Caco-2 (cell line): Measurements from ENCODE around the gene PJA2. TPM values are rescaled to one million over a fixed set of nuclear protein-coding genes. Genes with fewer than 3 reads are reported as not detected.

Experiments used
- BruUV-seq: library from RNA; stranded (reverse); fragments of 400-500 nt; replicated peaks from 2 replicates; lab custom pipeline; 2021; lab: Mats Ljungman, UMichigan
- CTCF ChIA-PET: fragments of 300-600 bp; sonication (Branson Sonifier 250); formaldehyde crosslinking; loops from one replicate; lab custom pipeline; 2022; ENCODE audit warnings: antibody characterized with exemption; lab: Charles Lee
- POLR2A ChIA-PET: fragments of 300-600 bp; sonication (Branson Sonifier 250); formaldehyde crosslinking; loops from one replicate; lab custom pipeline; 2022; ENCODE audit warnings: antibody characterized with exemption; lab: Charles Lee
- DNase-seq, 2 experiments: peaks; one replicate each; pipeline versions ENCODE4 v3.0.0 to v3.0.0-alpha.2; 2020 to 2022
- H3K27me3 ChIP-seq: replicated peaks from 2 replicates; pipeline ENCODE4 v1.6.0; 2011; ENCODE audit warnings: low read length; ENCODE audit not compliant: control insufficient read depth, insufficient read depth
- H3K36me3 ChIP-seq: 2 replicates; pipeline ENCODE4 v1.5.1; 2011; ENCODE audit warnings: low read length; ENCODE audit not compliant: control insufficient read depth, insufficient read depth
- H3K4me1 ChIP-seq: fragments of 250-450 bp; sonication (Bioruptor Pico); 2 replicates; pipeline ENCODE4 v1.5.1; 2020; ENCODE audit warnings: mild to moderate bottlenecking
- H3K4me3 ChIP-seq: 2 replicates; pipeline ENCODE4 v1.5.1; 2011; ENCODE audit warnings: low read depth, mild to moderate bottlenecking, control low read depth, low read length
- H3K9me3 ChIP-seq: fragments of 250-450 bp; sonication (Bioruptor Pico); 2 replicates; pipeline ENCODE4 v1.5.1; 2020; ENCODE audit warnings: mild to moderate bottlenecking, moderate library complexity
- H3K27ac Mint-ChIP-seq: one replicate; pipeline ENCODE4 v1.8.0; 2022; ENCODE audit warnings: mixed read lengths; ENCODE audit not compliant: unreplicated experiment
- H3K27me3 Mint-ChIP-seq: one replicate; pipeline ENCODE4 v1.8.0; 2022; ENCODE audit warnings: mixed read lengths; ENCODE audit not compliant: insufficient read depth, unreplicated experiment
- H3K36me3 Mint-ChIP-seq: one replicate; pipeline ENCODE4 v1.8.0; 2022; ENCODE audit warnings: mild to moderate bottlenecking, mixed read lengths; ENCODE audit not compliant: insufficient read depth, unreplicated experiment
- H3K4me1 Mint-ChIP-seq: one replicate; pipeline ENCODE4 v1.8.0; 2022; ENCODE audit warnings: low read depth, mixed read lengths; ENCODE audit not compliant: unreplicated experiment
- H3K4me3 Mint-ChIP-seq: one replicate; pipeline ENCODE4 v1.8.0; 2022; ENCODE audit warnings: mild to moderate bottlenecking, moderate library complexity, mixed read lengths; ENCODE audit not compliant: unreplicated experiment
- H3K9me3 Mint-ChIP-seq: one replicate; pipeline ENCODE4 v1.8.0; 2022; ENCODE audit warnings: mixed read lengths; ENCODE audit not compliant: unreplicated experiment
- CTCF ChIP-seq, 2 experiments: fragments of 200-600 bp in 1 of 2; IDR thresholded peaks; 1 replicate in 1 of 2; 2 replicates in 1 of 2; pipeline versions ENCODE4 v1.5.1 to v1.8.0; 2011 to 2022; ENCODE audit warnings: antibody characterized with exemption in 1 of 2, control low read depth in 1 of 2, inconsistent platforms in 1 of 2, low read depth in 1 of 2, low read length in 1 of 2, mild to moderate bottlenecking in 1 of 2, moderate library complexity in 1 of 2; ENCODE audit not compliant: insufficient read depth in 1 of 2, severe bottlenecking in 1 of 2, unreplicated experiment in 1 of 2
- intact Hi-C: fragments of 100-400 bp; cut with micrococcal nuclease; formaldehyde crosslinking; loops from one replicate; pipeline ENCODE4 v1.10.0; 2022; ENCODE audit not compliant: unreplicated experiment
- total RNA-seq: library from RNA; stranded (reverse); gene quantifications from 2 replicates; pipeline ENCODE4 v1.2.3, GENCODE V29; 2022

The PJA2 gene
- total RNA-seq, 1 experiment from 2014 or later: 34.2 TPM

GRCh38 chr5:109324351-109324750 lies 85.4 kb downstream of the PJA2 start:
- no peak for TF ChIP-seq CTCF (IDR thresholded peaks at IDR 0.05; ENCODE audit: insufficient read depth in 1 of 2, low read depth in 1 of 2, low read length in 1 of 2, severe bottlenecking in 1 of 2, unreplicated experiment in 1 of 2)
- Mint-ChIP-seq H3K4me1 (peaks cover 8% of the 10 kb centered on the region), H3K36me3 (peaks cover 10% of the 10 kb centered on the region), H3K27ac (no peak overlapping the region), H3K4me3 (no peak overlapping the region), H3K9me3 (no peaks in the 10 kb centered on the region), H3K27me3 (no peaks in the 10 kb centered on the region)
- intact Hi-C loops: no loop called here
- ChIA-PET POLR2A (no interaction called here), CTCF (no interaction called here)
- Histone ChIP-seq H3K9me3 (no peaks in the 10 kb centered on the region; the same call in 1 of the 2 replicates), H3K4me1 (no peaks in the 10 kb centered on the region), H3K27me3 (no peaks in the 10 kb centered on the region), H3K4me3 (no peak overlapping the region), H3K36me3 (no peaks in the 10 kb centered on the region)
- no peak for DNase-seq
- no TSS peak for BruUV-seq

DNA sequence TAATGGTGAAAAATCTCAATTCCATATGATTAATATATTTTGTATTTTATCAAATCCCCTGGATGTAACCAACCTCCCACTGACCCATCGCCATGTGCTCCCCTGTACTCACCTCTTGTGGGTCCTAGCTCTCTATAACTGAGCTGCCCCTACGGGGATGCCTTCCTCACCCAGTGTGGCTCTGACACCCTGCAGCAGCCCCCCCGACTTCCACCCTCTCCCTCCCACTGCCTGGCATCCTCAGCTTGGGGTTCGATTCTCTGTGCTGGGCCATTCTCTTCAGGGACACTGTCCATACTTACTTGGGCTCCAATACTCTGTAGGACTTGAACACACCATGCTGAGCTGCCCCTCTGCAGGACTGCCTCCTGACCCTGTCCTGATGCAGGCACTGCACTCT lies 87.1 kb downstream of the PJA2 start:
- Histone ChIP-seq H3K36me3 (no peaks in the 10 kb centered on the region), H3K4me1 (0 out of 2 replicates have a peak, but pooled peaks cover 6% of the 10 kb centered on the region), H3K27me3 (no peaks in the 10 kb centered on the region), H3K9me3 (no peaks in the 10 kb centered on the region; the same call in 1 of the 2 replicates), H3K4me3 (no peak overlapping the region)
- Mint-ChIP-seq H3K36me3 (peaks cover 10% of the 10 kb centered on the region), H3K4me3 (no peak overlapping the region), H3K9me3 (no peaks in the 10 kb centered on the region), H3K27me3 (no peaks in the 10 kb centered on the region), H3K4me1 (peaks cover 14% of the 10 kb centered on the region), H3K27ac (no peak overlapping the region)
- POLR2A ChIA-PET: interaction anchor here (0.6 kb wide), 1 partner anchor 859 kb away, joined by 3 read pairs; no protein-coding TSS in a partner anchor
- no TSS peak for BruUV-seq
- CTCF ChIA-PET: no interaction called here
- DNase-seq: no peak
- TF ChIP-seq CTCF (IDR thresholded peaks at IDR 0.05; ENCODE audit: insufficient read depth in 1 of 2, low read depth in 1 of 2, low read length in 1 of 2, severe bottlenecking in 1 of 2, unreplicated experiment in 1 of 2): no peak
- intact Hi-C loops: no loop called here

- no peak overlapping the region for H3K27ac Mint-ChIP-seq
- H3K36me3 Mint-ChIP-seq: peaks cover 5% of the 10 kb centered on the region
- ChIA-PET CTCF (no interaction called here), POLR2A (no interaction called here)
- Histone ChIP-seq H3K36me3 (no peaks in the 10 kb centered on the region), H3K9me3 (no peaks in the 10 kb centered on the region; the same call in 1 of the 2 replicates), H3K27me3 (no peaks in the 10 kb centered on the region), H3K4me1 (0 out of 2 replicates have a peak, but pooled peaks cover 6% of the 10 kb centered on the region), H3K4me3 (no peak overlapping the region)
- DNase-seq: no peak
- TF ChIP-seq CTCF (IDR thresholded peaks at IDR 0.05; ENCODE audit: insufficient read depth in 1 of 2, low read depth in 1 of 2, low read length in 1 of 2, severe bottlenecking in 1 of 2, unreplicated experiment in 1 of 2): no peak
- no TSS peak for BruUV-seq
- H3K4me3 Mint-ChIP-seq: no peak overlapping the region
- peaks cover 6% of the 10 kb centered on the region for H3K4me1 Mint-ChIP-seq
- no peaks in the 10 kb centered on the region for H3K9me3 Mint-ChIP-seq
- intact Hi-C loops: no loop called here
- no peaks in the 10 kb centered on the region for H3K27me3 Mint-ChIP-seq
Measured at GRCh38 chr5:109319351-109319750, 90.4 kb downstream of the PJA2 start.
